ENCODE measurements around the gene CRY1.

The CRY1 gene

DNA sequence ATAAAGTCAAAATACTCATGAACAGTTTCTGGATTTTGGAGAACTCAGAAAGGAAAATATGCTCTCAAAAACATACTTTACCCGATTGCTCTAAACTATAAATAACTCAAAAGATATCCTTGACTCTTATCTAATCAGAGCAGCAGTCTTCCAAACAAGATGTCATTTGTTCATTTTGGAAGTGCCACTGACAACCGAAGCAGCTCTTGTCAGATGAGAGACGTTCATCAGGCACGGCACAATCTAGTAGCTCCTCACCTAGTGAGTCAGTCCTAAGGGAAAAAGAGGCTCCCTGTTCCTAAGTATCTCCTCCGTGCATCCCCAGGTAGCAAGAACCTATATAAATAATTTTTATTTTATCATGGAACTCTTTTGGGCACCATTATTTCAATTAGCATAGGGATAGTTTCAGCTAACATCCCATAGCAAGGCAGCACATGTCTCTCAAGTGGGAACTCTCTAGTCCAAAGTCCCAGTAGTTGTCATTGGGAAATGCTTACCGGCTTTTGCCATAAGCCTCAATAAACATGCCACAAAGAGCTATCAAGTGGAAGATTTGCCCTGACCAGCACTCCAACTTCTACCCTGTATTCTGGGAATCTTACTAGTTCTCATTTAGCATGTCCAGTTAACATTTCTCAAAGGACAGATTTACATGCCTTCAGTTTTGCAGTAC is 151.7 kb downstream of the CRY1 start:
- TF ChIP-seq, protein P1, sequence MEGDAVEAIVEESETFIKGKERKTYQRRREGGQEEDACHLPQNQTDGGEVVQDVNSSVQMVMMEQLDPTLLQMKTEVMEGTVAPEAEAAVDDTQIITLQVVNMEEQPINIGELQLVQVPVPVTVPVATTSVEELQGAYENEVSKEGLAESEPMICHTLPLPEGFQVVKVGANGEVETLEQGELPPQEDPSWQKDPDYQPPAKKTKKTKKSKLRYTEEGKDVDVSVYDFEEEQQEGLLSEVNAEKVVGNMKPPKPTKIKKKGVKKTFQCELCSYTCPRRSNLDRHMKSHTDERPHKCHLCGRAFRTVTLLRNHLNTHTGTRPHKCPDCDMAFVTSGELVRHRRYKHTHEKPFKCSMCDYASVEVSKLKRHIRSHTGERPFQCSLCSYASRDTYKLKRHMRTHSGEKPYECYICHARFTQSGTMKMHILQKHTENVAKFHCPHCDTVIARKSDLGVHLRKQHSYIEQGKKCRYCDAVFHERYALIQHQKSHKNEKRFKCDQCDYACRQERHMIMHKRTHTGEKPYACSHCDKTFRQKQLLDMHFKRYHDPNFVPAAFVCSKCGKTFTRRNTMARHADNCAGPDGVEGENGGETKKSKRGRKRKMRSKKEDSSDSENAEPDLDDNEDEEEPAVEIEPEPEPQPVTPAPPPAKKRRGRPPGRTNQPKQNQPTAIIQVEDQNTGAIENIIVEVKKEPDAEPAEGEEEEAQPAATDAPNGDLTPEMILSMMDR (IDR thresholded peaks at IDR 0.05; ENCODE audit: borderline replicate concordance, insufficient read depth, low read depth, low read length): no peak

More for the DNA sequence above, 151.7 kb downstream of the CRY1 start:
- no peak overlapping the region for H3K4me3 ChIP-seq (ENCODE audit: low read depth, low read length)
